WTC11 (cell line): ENCODE results near the gene CRADD. TPM values are rescaled to one million over a fixed set of nuclear protein-coding genes. Genes with fewer than 3 reads are reported as not detected.

Experiments
- ATAC-seq: fragments of 200-7000 bp; cut with Tn5 transposase; 2 replicates; pipeline ENCODE4 v1.10.0; 2021; ENCODE audit warnings: mild to moderate bottlenecking, moderate library complexity
- CTCF ChIA-PET: fragments of 300-600 bp; sonication (Branson Sonifier 250); formaldehyde crosslinking; loops from one replicate; lab custom pipeline; 2021; ENCODE audit warnings: antibody characterized with exemption; lab: Charles Lee
- POLR2A ChIA-PET: fragments of 350-600 bp; sonication (Branson Sonifier 250); formaldehyde crosslinking; loops from one replicate; lab custom pipeline; 2021; ENCODE audit warnings: antibody characterized with exemption; lab: Charles Lee
- DNase-seq: peaks from one replicate; pipeline ENCODE4 v3.0.0; 2021; ENCODE audit warnings: low spot score
- H3K27ac Mint-ChIP-seq: 2 replicates; pipeline ENCODE4 v1.8.0; 2021; ENCODE audit warnings: mixed read lengths
- H3K27me3 Mint-ChIP-seq: 2 replicates; pipeline ENCODE4 v1.8.0; 2021; ENCODE audit warnings: low read depth, mild to moderate bottlenecking, moderate library complexity, mixed read lengths
- H3K36me3 Mint-ChIP-seq: 2 replicates; pipeline ENCODE4 v1.8.0; 2021; ENCODE audit warnings: mixed read lengths
- H3K4me1 Mint-ChIP-seq: 2 replicates; pipeline ENCODE4 v1.8.0; 2022; ENCODE audit warnings: mixed read lengths
- H3K4me3 Mint-ChIP-seq: 2 replicates; pipeline ENCODE4 v1.8.0; 2021; ENCODE audit warnings: mild to moderate bottlenecking, moderate library complexity, mixed read lengths
- H3K9me3 Mint-ChIP-seq: 2 replicates; pipeline ENCODE4 v1.8.0; 2021; ENCODE audit warnings: mixed read lengths
- ATF1 ChIP-seq: sonication (generic); formaldehyde crosslinking; IDR thresholded peaks from 2 replicates; pipeline ENCODE4 v1.8.1; 2023; ENCODE audit warnings: mild to moderate bottlenecking, moderate library complexity, missing genetic modification reagents
- CTCF ChIP-seq: fragments of 200-600 bp; IDR thresholded peaks from 2 replicates; pipeline ENCODE4 v1.8.0; 2022; ENCODE audit warnings: antibody characterized with exemption
- ELF4 ChIP-seq: sonication (generic); formaldehyde crosslinking; IDR thresholded peaks from 2 replicates; pipeline ENCODE4 v1.8.1; 2022; ENCODE audit warnings: low read depth, mild to moderate bottlenecking, moderate library complexity, missing genetic modification reagents
- FOXJ3 ChIP-seq: sonication (generic); formaldehyde crosslinking; IDR thresholded peaks from 2 replicates; pipeline ENCODE4 v1.9.0; 2021; ENCODE audit warnings: missing genetic modification reagents, mild to moderate bottlenecking, borderline replicate concordance
- GABPB1 ChIP-seq: sonication (generic); formaldehyde crosslinking; IDR thresholded peaks from 2 replicates; pipeline ENCODE4 v1.8.1; 2023; ENCODE audit warnings: mild to moderate bottlenecking, missing genetic modification reagents
- GRHL2 ChIP-seq: fragments of 250-450 bp; sonication (Bioruptor Pico); IDR thresholded peaks from 2 replicates; pipeline ENCODE4 v1.8.0; 2022; ENCODE audit warnings: mild to moderate bottlenecking, moderate library complexity; ENCODE audit not compliant: insufficient replicate concordance, severe bottlenecking
- GTF2I ChIP-seq: fragments of 250-450 bp; sonication (Bioruptor Pico); conservative IDR thresholded peaks from 2 replicates; pipeline ENCODE4 v1.4.0; 2021; ENCODE audit warnings: mild to moderate bottlenecking
- HMGXB4 ChIP-seq: sonication (generic); formaldehyde crosslinking; IDR thresholded peaks from 2 replicates; pipeline ENCODE4 v1.8.1; 2023; ENCODE audit warnings: mild to moderate bottlenecking, moderate library complexity, missing genetic modification reagents
- IRF2 ChIP-seq: sonication (generic); formaldehyde crosslinking; IDR thresholded peaks from 2 replicates; pipeline ENCODE4 v1.8.0; 2022; ENCODE audit warnings: low read depth, missing genetic modification reagents, borderline replicate concordance
- KAT7 ChIP-seq: sonication (generic); formaldehyde crosslinking; IDR thresholded peaks from 2 replicates; pipeline ENCODE4 v1.8.1; 2023; ENCODE audit warnings: missing genetic modification reagents, mild to moderate bottlenecking, borderline replicate concordance
- MAX ChIP-seq: sonication (generic); formaldehyde crosslinking; IDR thresholded peaks from 2 replicates; pipeline ENCODE4 v1.8.0; 2022; ENCODE audit warnings: mild to moderate bottlenecking, missing genetic modification reagents
- MXD4 ChIP-seq: fragments of 250-450 bp; sonication (Bioruptor Pico); IDR thresholded peaks from 2 replicates; pipeline ENCODE4 v1.8.0; 2021; ENCODE audit warnings: mild to moderate bottlenecking, moderate library complexity, borderline replicate concordance
- NFATC4 ChIP-seq: fragments of 250-450 bp; sonication (Bioruptor Pico); IDR thresholded peaks from 2 replicates; pipeline ENCODE4 v1.9.0; 2021; ENCODE audit warnings: mild to moderate bottlenecking
- NFYB ChIP-seq: sonication (generic); formaldehyde crosslinking; conservative IDR thresholded peaks from 2 replicates; pipeline ENCODE4 v1.8.0; 2022; ENCODE audit warnings: low read depth, missing genetic modification reagents
- NR1H2 ChIP-seq: sonication (generic); formaldehyde crosslinking; IDR thresholded peaks from 2 replicates; pipeline ENCODE4 v1.9.0; 2021; ENCODE audit warnings: mild to moderate bottlenecking, moderate library complexity, missing genetic modification reagents
- TEAD4 ChIP-seq: sonication (generic); formaldehyde crosslinking; IDR thresholded peaks from 2 replicates; pipeline ENCODE4 v1.8.0; 2022; ENCODE audit warnings: mild to moderate bottlenecking, missing genetic modification reagents
- total RNA-seq: library from RNA; stranded (reverse); gene quantifications from 3 replicates; pipeline ENCODE4 v1.2.3, GENCODE V29; 2021
- TF ChIP-seq, protein P1 (sequence below): sonication (generic); formaldehyde crosslinking; conservative IDR thresholded peaks from 2 replicates; pipeline ENCODE4 v1.8.1; 2023; ENCODE audit warnings: mild to moderate bottlenecking, low read depth, missing genetic modification reagents, moderate library complexity
- TF ChIP-seq, protein P2 (sequence below): sonication (generic); formaldehyde crosslinking; IDR thresholded peaks from 2 replicates; pipeline ENCODE4 v1.8.1; 2023; ENCODE audit warnings: mild to moderate bottlenecking, missing genetic modification reagents

Gene CRADD
- total RNA-seq, 1 experiment from 2014 or later = 11.6 TPM

DNA sequence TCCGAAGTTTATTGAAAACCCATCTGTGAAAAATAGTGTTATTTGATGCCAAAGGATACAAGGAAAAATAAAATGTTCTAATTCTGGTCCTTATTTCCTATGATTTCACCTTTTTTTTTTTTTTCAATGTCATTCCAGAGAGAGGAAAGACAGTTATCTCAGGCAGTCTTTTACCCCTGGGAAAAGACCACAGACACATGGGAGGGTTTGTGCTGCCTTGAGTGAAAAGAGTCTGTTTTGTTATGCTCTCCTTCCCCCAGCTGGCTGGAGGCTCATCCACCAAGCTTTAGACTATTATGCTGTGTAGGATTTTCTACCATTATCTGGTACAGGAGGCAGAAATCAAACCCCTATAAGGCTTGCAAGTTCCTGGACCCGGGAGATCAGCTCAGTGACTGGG is 151.8 kb downstream of the CRADD start:
- H3K27ac Mint-ChIP-seq = no peak overlapping the region
- DNase-seq = no peak

DNA sequence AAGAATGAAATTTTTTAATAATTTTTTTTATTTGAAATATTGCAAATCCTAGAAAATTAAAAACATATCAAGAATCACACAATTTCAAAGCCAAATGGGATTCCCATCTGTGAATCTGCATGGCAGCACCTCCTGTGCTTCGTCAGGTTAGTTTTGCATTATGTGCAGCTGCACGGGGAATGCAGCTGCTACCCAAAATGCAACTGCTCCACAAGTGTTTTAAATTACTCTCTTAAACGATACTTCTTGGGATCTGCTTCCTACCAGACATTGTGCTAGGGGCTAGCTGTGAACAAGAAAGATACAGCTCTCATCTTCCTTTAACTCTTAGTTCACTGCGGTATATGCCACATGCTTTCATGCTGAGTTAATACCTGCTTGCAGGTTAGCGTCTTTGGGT is 154.2 kb downstream of the CRADD start:
- POLR2A ChIA-PET = no interaction called here
- ATAC-seq (no peak), DNase-seq (no peak)
- CTCF ChIA-PET = no interaction called here
- H3K4me1 Mint-ChIP-seq = peaks cover 4% of the 10 kb centered on the region; the same call in 1 of the 2 replicates
- H3K36me3 Mint-ChIP-seq = no peaks in the 10 kb centered on the region
- no peaks in the 10 kb centered on the region for H3K9me3 Mint-ChIP-seq
- no peaks in the 10 kb centered on the region for H3K27me3 Mint-ChIP-seq
- no peak overlapping the region for H3K4me3 Mint-ChIP-seq
- no peak for TF ChIP-seq NFATC4 (CRISPR knock-in tag)
- TF ChIP-seq NR1H2 (CRISPR knock-in tag) = no peak
- TF ChIP-seq, protein P1, sequence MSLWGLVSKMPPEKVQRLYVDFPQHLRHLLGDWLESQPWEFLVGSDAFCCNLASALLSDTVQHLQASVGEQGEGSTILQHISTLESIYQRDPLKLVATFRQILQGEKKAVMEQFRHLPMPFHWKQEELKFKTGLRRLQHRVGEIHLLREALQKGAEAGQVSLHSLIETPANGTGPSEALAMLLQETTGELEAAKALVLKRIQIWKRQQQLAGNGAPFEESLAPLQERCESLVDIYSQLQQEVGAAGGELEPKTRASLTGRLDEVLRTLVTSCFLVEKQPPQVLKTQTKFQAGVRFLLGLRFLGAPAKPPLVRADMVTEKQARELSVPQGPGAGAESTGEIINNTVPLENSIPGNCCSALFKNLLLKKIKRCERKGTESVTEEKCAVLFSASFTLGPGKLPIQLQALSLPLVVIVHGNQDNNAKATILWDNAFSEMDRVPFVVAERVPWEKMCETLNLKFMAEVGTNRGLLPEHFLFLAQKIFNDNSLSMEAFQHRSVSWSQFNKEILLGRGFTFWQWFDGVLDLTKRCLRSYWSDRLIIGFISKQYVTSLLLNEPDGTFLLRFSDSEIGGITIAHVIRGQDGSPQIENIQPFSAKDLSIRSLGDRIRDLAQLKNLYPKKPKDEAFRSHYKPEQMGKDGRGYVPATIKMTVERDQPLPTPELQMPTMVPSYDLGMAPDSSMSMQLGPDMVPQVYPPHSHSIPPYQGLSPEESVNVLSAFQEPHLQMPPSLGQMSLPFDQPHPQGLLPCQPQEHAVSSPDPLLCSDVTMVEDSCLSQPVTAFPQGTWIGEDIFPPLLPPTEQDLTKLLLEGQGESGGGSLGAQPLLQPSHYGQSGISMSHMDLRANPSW (CRISPR knock-in tag) = no peak
- no peak for TF ChIP-seq HMGXB4 (CRISPR knock-in tag)
- no peak for TF ChIP-seq GTF2I (CRISPR knock-in tag)
- TF ChIP-seq, all 79 proteins: peak for 0
- no peak overlapping the region for H3K27ac Mint-ChIP-seq

More for the DNA sequence above, 151.8 kb downstream of the CRADD start:
- Mint-ChIP-seq H3K27me3 (no peaks in the 10 kb centered on the region; the same call in 1 of the 2 replicates), H3K36me3 (no peaks in the 10 kb centered on the region), H3K4me1 (peaks cover 10% of the 10 kb centered on the region; the same call in 1 of the 2 replicates), H3K4me3 (no peak overlapping the region), H3K9me3 (no peaks in the 10 kb centered on the region)
- ChIA-PET CTCF (interaction anchor here (1.0 to 1.9 kb wide), 3 partner anchors 259 to 273 kb away, joined by 4 to 10 read pairs (median 4); no protein-coding TSS in a partner anchor), POLR2A (interaction anchor here (0.7 kb wide), 1 partner anchor 112 kb away, joined by 4 read pairs; no protein-coding TSS in a partner anchor)
- ATAC-seq = no peak
- TF ChIP-seq KAT7 (CRISPR knock-in tag) (no peak), ELF4 (CRISPR knock-in tag) (no peak), CTCF (no peak)
- TF ChIP-seq, protein P2, sequence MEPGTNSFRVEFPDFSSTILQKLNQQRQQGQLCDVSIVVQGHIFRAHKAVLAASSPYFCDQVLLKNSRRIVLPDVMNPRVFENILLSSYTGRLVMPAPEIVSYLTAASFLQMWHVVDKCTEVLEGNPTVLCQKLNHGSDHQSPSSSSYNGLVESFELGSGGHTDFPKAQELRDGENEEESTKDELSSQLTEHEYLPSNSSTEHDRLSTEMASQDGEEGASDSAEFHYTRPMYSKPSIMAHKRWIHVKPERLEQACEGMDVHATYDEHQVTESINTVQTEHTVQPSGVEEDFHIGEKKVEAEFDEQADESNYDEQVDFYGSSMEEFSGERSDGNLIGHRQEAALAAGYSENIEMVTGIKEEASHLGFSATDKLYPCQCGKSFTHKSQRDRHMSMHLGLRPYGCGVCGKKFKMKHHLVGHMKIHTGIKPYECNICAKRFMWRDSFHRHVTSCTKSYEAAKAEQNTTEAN (CRISPR knock-in tag) = no peak

DNA sequence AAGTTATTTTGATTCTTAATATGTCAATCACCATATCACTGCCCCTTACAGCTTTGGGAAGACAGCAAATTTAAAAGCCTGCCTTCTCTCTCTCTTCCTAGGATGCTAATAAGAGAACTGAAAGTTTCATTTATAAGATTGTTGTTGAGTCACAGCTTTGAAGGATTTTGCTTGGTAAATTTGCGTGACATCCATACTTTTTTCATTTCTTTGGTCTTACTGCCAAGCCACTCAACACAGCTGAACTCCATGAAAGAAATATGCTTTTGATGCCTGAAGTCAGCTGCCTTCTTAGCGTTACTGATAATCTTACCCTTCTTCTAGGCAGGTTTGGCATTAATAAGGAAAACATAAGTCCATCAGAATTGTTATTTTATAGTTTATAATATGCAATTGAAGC is 155.0 kb downstream of the CRADD start:
- Mint-ChIP-seq H3K9me3 (no peaks in the 10 kb centered on the region), H3K36me3 (no peaks in the 10 kb centered on the region), H3K27me3 (no peaks in the 10 kb centered on the region), H3K4me3 (no peak overlapping the region), H3K27ac (no peak overlapping the region), H3K4me1 (peaks cover 4% of the 10 kb centered on the region; the same call in 1 of the 2 replicates)
- DNase-seq (no peak), ATAC-seq (no peak)
- ChIA-PET CTCF (no interaction called here), POLR2A (no interaction called here)
- TF ChIP-seq, protein P2 (CRISPR knock-in tag) = no peak
- no peak for TF ChIP-seq MXD4 (CRISPR knock-in tag)
- TF ChIP-seq GRHL2 = no peak
- no peak for TF ChIP-seq GABPB1
- no peak for TF ChIP-seq IRF2 (CRISPR knock-in tag)
- TF ChIP-seq FOXJ3 (CRISPR knock-in tag) = no peak
- no peak for TF ChIP-seq ATF1 (CRISPR knock-in tag)
- TF ChIP-seq NFYB (CRISPR knock-in tag) = no peak
- TF ChIP-seq TEAD4 (CRISPR knock-in tag) = no peak
- no peak for TF ChIP-seq MAX (CRISPR knock-in tag)
